ENCODE results near the gene ERC1. TPM values are rescaled to one million over a fixed set of nuclear protein-coding genes. Genes with fewer than 3 reads are reported as not detected.

Gene ERC1
- total RNA-seq, 2 experiments from 2014 or later, result 40.1 to 49.6 TPM

DNA sequence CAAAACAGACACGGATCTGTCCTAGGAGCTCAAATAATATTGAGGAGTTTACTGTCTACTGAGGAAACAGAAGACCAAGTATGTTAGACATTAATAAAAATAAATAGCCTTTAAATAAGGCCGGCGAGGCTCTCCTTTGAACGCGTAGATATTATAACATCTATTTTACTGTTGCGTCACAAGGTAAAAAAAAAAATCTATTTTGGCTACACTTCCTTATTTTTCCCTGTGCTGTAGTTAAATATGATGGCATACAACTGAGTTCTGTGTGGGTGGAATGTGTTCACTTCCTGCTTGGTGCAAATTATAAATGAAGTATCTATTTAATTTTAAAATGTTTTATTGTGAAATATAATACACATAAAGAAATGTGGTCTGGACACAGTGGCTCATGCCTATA is 24.3 kb upstream of the ERC1 start:
- H3K9me3 ChIP-seq (ENCODE audit: control insufficient read depth in 1 of 2, insufficient read depth in 1 of 2, low read length in 2 of 2), result no peaks in the 10 kb centered on the region
- Mint-ChIP-seq H3K4me3 (no peak overlapping the region), H3K27ac (no peak overlapping the region), H3K27me3 (no peaks in the 10 kb centered on the region), H3K36me3 (ENCODE audit: low read depth) (no peaks in the 10 kb centered on the region), H3K4me1 (ENCODE audit: low read depth) (no peaks in the 10 kb centered on the region), H3K9me3 (no peaks in the 10 kb centered on the region)
- no peak for ATAC-seq (ENCODE audit: poor library complexity)
- no peaks in the 10 kb centered on the region for H3K27me3 ChIP-seq (ENCODE audit: control insufficient read depth in 1 of 2, insufficient read depth in 2 of 2, low read length in 2 of 2)
- ChIA-PET POLR2A (no interaction called here), CTCF (no interaction called here)
- DNase-seq, result no peak
- no peak overlapping the region for H3K4me3 ChIP-seq (ENCODE audit: low read length)
- no peak overlapping the region for H3K27ac ChIP-seq (ENCODE audit: low read depth in 1 of 2, low read length in 2 of 2)
- no peaks in the 10 kb centered on the region for H3K4me1 ChIP-seq (ENCODE audit: insufficient read depth, low read length)
- intact Hi-C loops (cut with DNase I, micrococcal nuclease), result no loop called here
- TF ChIP-seq, protein P1, sequence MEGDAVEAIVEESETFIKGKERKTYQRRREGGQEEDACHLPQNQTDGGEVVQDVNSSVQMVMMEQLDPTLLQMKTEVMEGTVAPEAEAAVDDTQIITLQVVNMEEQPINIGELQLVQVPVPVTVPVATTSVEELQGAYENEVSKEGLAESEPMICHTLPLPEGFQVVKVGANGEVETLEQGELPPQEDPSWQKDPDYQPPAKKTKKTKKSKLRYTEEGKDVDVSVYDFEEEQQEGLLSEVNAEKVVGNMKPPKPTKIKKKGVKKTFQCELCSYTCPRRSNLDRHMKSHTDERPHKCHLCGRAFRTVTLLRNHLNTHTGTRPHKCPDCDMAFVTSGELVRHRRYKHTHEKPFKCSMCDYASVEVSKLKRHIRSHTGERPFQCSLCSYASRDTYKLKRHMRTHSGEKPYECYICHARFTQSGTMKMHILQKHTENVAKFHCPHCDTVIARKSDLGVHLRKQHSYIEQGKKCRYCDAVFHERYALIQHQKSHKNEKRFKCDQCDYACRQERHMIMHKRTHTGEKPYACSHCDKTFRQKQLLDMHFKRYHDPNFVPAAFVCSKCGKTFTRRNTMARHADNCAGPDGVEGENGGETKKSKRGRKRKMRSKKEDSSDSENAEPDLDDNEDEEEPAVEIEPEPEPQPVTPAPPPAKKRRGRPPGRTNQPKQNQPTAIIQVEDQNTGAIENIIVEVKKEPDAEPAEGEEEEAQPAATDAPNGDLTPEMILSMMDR (IDR thresholded peaks at IDR 0.05), result no peak
- H3K36me3 ChIP-seq (ENCODE audit: insufficient read depth, low read length), result no peaks in the 10 kb centered on the region

GRCh38 chr12:967641-968040 is 23.4 kb upstream of the ERC1 start:
- no peaks in the 10 kb centered on the region for H3K36me3 ChIP-seq (ENCODE audit: insufficient read depth, low read length)
- Mint-ChIP-seq H3K4me1 (ENCODE audit: low read depth) (no peaks in the 10 kb centered on the region), H3K27ac (no peak overlapping the region), H3K27me3 (no peaks in the 10 kb centered on the region), H3K4me3 (no peak overlapping the region), H3K36me3 (ENCODE audit: low read depth) (no peaks in the 10 kb centered on the region), H3K9me3 (no peaks in the 10 kb centered on the region)
- no peaks in the 10 kb centered on the region for H3K27me3 ChIP-seq (ENCODE audit: control insufficient read depth in 1 of 2, insufficient read depth in 2 of 2, low read length in 2 of 2)
- TF ChIP-seq, protein P1 (IDR thresholded peaks at IDR 0.05), result no peak
- H3K4me3 ChIP-seq (ENCODE audit: low read length), result no peak overlapping the region
- intact Hi-C loops (cut with DNase I, micrococcal nuclease), result no loop called here
- no peaks in the 10 kb centered on the region for H3K9me3 ChIP-seq (ENCODE audit: control insufficient read depth in 1 of 2, insufficient read depth in 1 of 2, low read length in 2 of 2)
- no peaks in the 10 kb centered on the region for H3K4me1 ChIP-seq (ENCODE audit: insufficient read depth, low read length)
- no peak overlapping the region for H3K27ac ChIP-seq (ENCODE audit: low read depth in 1 of 2, low read length in 2 of 2)
- POLR2A ChIA-PET, result interaction anchor here (0.7 kb wide), 1 partner anchor 23 kb away, joined by 3 read pairs; no protein-coding TSS in a partner anchor
- DNase-seq, result no peak
- CTCF ChIA-PET, result interaction anchor here (0.6 kb wide), 1 partner anchor 41 kb away, joined by 3 read pairs; no protein-coding TSS in a partner anchor
- ATAC-seq (ENCODE audit: poor library complexity), result no peak

DNA sequence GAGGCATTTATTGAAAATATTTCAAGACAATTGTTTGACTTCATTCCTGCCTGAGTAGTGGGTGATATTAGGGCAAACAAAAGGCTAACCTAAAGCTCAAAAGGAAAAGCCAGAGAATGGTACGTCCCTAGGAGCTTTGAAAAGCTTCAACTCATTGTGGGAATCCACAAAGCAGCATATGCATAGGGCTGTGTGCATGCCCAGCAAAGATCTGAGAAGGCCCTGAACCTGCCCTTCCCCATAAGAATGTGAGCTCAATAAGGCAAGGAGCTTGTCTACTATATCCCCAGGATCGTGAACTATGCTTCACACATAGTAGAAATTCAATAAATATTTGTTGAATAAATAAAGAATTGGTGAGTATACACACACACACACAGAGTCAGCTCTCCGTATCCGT is 22.5 kb upstream of the ERC1 start:
- no peak overlapping the region for H3K4me3 ChIP-seq (ENCODE audit: low read length)
- POLR2A ChIA-PET, result no interaction called here
- Mint-ChIP-seq H3K27ac (no peak overlapping the region), H3K9me3 (no peaks in the 10 kb centered on the region), H3K4me1 (ENCODE audit: low read depth) (no peaks in the 10 kb centered on the region), H3K36me3 (ENCODE audit: low read depth) (no peaks in the 10 kb centered on the region), H3K4me3 (no peak overlapping the region), H3K27me3 (no peaks in the 10 kb centered on the region)
- H3K4me1 ChIP-seq (ENCODE audit: insufficient read depth, low read length), result no peaks in the 10 kb centered on the region
- DNase-seq (no peak), ATAC-seq (ENCODE audit: poor library complexity) (no peak)
- TF ChIP-seq, protein P1 (IDR thresholded peaks at IDR 0.05), result no peak
- no peak overlapping the region for H3K27ac ChIP-seq (ENCODE audit: low read depth in 1 of 2, low read length in 2 of 2)
- CTCF ChIA-PET, result interaction anchor here (0.7 kb wide), 1 partner anchor 48 kb away, joined by 3 read pairs; no protein-coding TSS in a partner anchor
- no peaks in the 10 kb centered on the region for H3K27me3 ChIP-seq (ENCODE audit: control insufficient read depth in 1 of 2, insufficient read depth in 2 of 2, low read length in 2 of 2)
- H3K36me3 ChIP-seq (ENCODE audit: insufficient read depth, low read length), result no peaks in the 10 kb centered on the region
- intact Hi-C loops (cut with DNase I, micrococcal nuclease), result no loop called here
- no peaks in the 10 kb centered on the region for H3K9me3 ChIP-seq (ENCODE audit: control insufficient read depth in 1 of 2, insufficient read depth in 1 of 2, low read length in 2 of 2)
